Testis (tissue), 3 donors: ENCODE data around the gene NLK. TPM values are rescaled to one million over a fixed set of nuclear protein-coding genes. Genes with fewer than 3 reads are reported as not detected.

Experiments used
- DNase-seq: peaks from one replicate; pipeline ENCODE4 v3.0.0-alpha.2; 2019
- H3K27ac ChIP-seq, 2 donors: fragments of 200-600 bp; sonication (generic); one replicate each; pipeline ENCODE4 v1.5.1; 2019
- H3K27me3 ChIP-seq: fragments of 200-600 bp; sonication (generic); one replicate; pipeline ENCODE4 v1.5.1; 2019
- H3K36me3 ChIP-seq: fragments of 200-600 bp; sonication (generic); one replicate; pipeline ENCODE4 v1.5.1; 2017; ENCODE audit warnings: low read depth; ENCODE audit errors: missing control alignments
- H3K4me1 ChIP-seq: fragments of 200-600 bp; sonication (generic); one replicate; pipeline ENCODE4 v1.5.1; 2019
- H3K4me3 ChIP-seq, 2 donors: fragments of 200-600 bp; sonication (generic); one replicate each; pipeline ENCODE4 v1.5.1; 2017 to 2019
- H3K9me3 ChIP-seq: fragments of 200-600 bp; sonication (generic); one replicate; pipeline ENCODE4 v1.5.1; 2017
- CTCF ChIP-seq, 3 experiments: fragments of 450-650 bp in 2 of 3; fragments of 200-600 bp in 1 of 3; sonication (generic) in 1 of 3; IDR thresholded peaks; one replicate each; pipeline ENCODE4 v1.5.1; 2016 to 2019; ENCODE audit warnings: antibody characterized with exemption in 3 of 3, mild to moderate bottlenecking in 2 of 3, moderate library complexity in 1 of 3
- POLR2A ChIP-seq: fragments of 450-650 bp; IDR thresholded peaks from one replicate; pipeline ENCODE4 v1.6.1; 2017; ENCODE audit warnings: antibody characterized with exemption, mild to moderate bottlenecking, moderate library complexity
- WGBS, 2 donors: methylation state at CpG; one replicate each; pipeline ENCODE4 v1.1.5; 2018; 5-methylcytosine and 5-hydroxymethylcytosine counted together
- intact Hi-C: fragments of 100-400 bp; cut with DNase I; formaldehyde crosslinking; loops from one replicate; pipeline ENCODE4 v1.15.1; 2023; ENCODE audit warnings: low total_unique reads
- polyA plus RNA-seq: library from polyadenylated mRNA; stranded (reverse); fragments of 350-450 nt; fragmentation: Illumina TruSeq; extraction: RNeasy Lipid Tissue Mini Kit (QIAGEN cat#74804); gene quantifications from one replicate; pipeline ENCODE4 v1.2.3, GENCODE V29; 2014; ENCODE audit warnings: low read depth, low replicate concordance; ENCODE audit not compliant: insufficient read depth
- total RNA-seq, 2 donors: library from RNA; depleted of rRNA; stranded (reverse); fragments of >200 nt; gene quantifications; one replicate each; pipeline ENCODE4 v1.2.3, GENCODE V29; 2016

Gene NLK
- total and polyA plus RNA-seq, 3 donors from 2014 or later: 40.8 to 54.4 (median 47.0) TPM

GRCh38 chr17:28041844-28042656, 427 bp upstream of the NLK start:
- no peak for TF ChIP-seq CTCF (IDR thresholded peaks at IDR 0.05)
- TF ChIP-seq POLR2A: no peak
- intact Hi-C loops: no loop called here
- DNase-seq: no peak
- H3K27ac ChIP-seq: peak overlapping the region; percentile 92
- H3K4me3 ChIP-seq: peak overlapping the region; percentile 89 to 92
- H3K27me3 ChIP-seq: no peaks in the 10 kb centered on the region
- H3K4me1 ChIP-seq: peaks cover 17% of the 10 kb centered on the region
- 1% methylated on average over 22 to 34 of the region's 34 CpGs for WGBS, 2 donors
- H3K9me3 ChIP-seq: no peaks in the 10 kb centered on the region
- H3K36me3 ChIP-seq: no peaks in the 10 kb centered on the region

GRCh38 chr17:28042721-28043291, 329 bp downstream of the NLK start:
- no peaks in the 10 kb centered on the region for H3K36me3 ChIP-seq
- no peak for TF ChIP-seq POLR2A
- no peak for TF ChIP-seq CTCF (IDR thresholded peaks at IDR 0.05)
- no peak overlapping the region for H3K27ac ChIP-seq
- WGBS, 2 donors: 74 to 91% methylated on average over 14 to 16 of the region's 16 CpGs
- H3K4me3 ChIP-seq: peak overlapping the region; percentile 89 to 92
- no peak for DNase-seq
- intact Hi-C loops: no loop called here
- no peaks in the 10 kb centered on the region for H3K9me3 ChIP-seq
- H3K4me1 ChIP-seq: peaks cover 17% of the 10 kb centered on the region
- no peaks in the 10 kb centered on the region for H3K27me3 ChIP-seq

GRCh38 chr17:28043296-28043695, 819 bp downstream of the NLK start:
- H3K4me3 ChIP-seq: peak overlapping the region in 1 of 2 donors; percentile 92
- 66 to 80% methylated on average over 3 of the region's 3 CpGs for WGBS, 2 donors
- peaks cover 17% of the 10 kb centered on the region for H3K4me1 ChIP-seq

GRCh38 chr17:28043741-28044140, 1.3 kb downstream of the NLK start:
- H3K4me1 ChIP-seq: peaks cover 17% of the 10 kb centered on the region
- no peaks in the 10 kb centered on the region for H3K9me3 ChIP-seq
- TF ChIP-seq POLR2A (no peak), CTCF (IDR thresholded peaks at IDR 0.05) (no peak)
- H3K36me3 ChIP-seq: no peaks in the 10 kb centered on the region
- no peaks in the 10 kb centered on the region for H3K27me3 ChIP-seq
- no peak overlapping the region for H3K27ac ChIP-seq
- peak overlapping the region in 1 of 2 donors; percentile 92 for H3K4me3 ChIP-seq
- intact Hi-C loops: no loop called here
- no peak for DNase-seq

More at GRCh38 chr17:28043296-28043695, 819 bp downstream of the NLK start:
- TF ChIP-seq CTCF (IDR thresholded peaks at IDR 0.05) (no peak), POLR2A (no peak)
- Histone ChIP-seq H3K27me3 (no peaks in the 10 kb centered on the region), H3K27ac (no peak overlapping the region), H3K36me3 (no peaks in the 10 kb centered on the region), H3K9me3 (no peaks in the 10 kb centered on the region)
- intact Hi-C loops: no loop called here
- no peak for DNase-seq
